ENCODE results near the gene LONP1. TPM values are rescaled to one million over a fixed set of nuclear protein-coding genes. Genes with fewer than 3 reads are reported as not detected.
A peak's percentile ranks its signal among the peaks of the same experiment; 100 is the strongest.
"Not testable (repeated sequence)": the region's sequence is repeated elsewhere in the genome, so short reads cannot be mapped to it uniquely, and the experiment has no call there.

LONP1 gene
- polyA plus RNA-seq, 3 donors, result 40.7 to 67.1 (median 45.2) TPM

DNA sequence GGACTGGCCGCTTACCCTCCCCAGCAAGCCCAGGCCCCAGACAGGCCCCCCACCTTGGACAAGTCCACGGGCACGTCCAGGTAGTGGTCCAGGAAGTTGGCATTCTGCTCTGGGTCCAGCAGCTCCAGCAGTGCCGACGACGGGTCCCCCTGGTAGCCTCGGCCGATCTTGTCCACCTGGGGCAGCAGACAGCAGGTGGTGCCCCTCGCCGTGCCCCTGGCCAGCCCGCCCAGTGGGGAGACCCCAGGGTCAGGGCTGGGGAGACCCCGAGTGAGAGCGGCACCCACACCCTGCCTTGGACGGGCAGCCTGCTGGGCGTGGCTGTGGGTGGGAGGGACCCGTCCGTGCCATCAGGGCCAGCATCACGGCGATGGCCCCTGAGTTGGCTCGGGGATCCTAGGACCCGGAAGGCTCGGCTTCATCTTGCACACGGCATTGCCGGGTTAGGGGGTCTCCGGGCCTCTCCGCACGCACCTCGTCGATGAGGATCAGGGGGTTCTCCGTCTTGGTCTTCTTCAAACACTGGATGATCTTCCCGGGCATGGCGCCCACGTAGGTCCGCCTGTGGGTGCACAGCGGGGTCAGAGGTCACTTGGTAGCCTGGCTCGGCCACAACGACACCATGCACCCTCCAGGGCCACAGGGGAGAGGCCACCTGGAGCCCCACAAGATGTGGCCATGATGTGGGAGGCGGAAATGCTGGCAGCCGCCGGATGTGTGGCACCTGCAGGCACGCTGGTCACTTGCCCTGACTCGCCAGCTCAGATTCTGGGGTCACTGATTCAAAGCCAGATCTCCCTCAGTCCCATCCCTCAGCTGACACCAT lies 23.5 kb downstream of the LONP1 start:
- no peak overlapping the region for H3K27ac ChIP-seq (ENCODE audit: low read depth, low read length)
- 86 to 92% (median 89%) methylated on average over 39 to 42 of the region's 42 CpGs for WGBS, 3 donors

DNA sequence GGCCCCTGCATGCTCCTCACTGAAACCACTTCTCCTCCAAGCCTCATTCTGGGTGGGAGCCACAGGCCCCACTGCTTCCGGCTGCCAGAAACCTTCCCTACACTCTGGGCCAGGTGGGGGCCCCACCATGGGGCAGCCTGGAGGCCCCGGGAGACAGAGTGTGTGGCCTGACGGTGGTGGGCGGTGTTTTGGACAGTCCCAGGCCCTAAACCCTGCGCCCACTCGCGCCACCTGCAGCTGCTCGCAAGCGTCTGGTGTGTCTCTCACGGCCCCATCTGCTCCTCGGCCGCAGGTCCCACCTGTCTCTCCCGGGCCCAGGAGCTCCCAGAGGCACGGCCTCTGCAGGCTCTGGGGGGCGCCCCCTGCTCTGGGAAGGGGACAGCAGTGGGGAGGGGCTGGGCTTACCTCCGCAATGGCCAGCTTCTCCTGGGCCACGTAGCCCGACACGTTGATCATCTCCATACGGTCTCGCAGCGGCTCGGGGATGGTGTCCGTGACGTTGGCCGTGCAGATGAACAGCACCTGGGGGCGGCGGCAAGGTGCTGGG lies 24.2 kb downstream of the LONP1 start:
- no peak overlapping the region for H3K27ac ChIP-seq (ENCODE audit: low read depth, low read length)
- 84 to 86% (median 84%) methylated on average over 25 to 28 of the region's 28 CpGs for WGBS, 3 donors

DNA sequence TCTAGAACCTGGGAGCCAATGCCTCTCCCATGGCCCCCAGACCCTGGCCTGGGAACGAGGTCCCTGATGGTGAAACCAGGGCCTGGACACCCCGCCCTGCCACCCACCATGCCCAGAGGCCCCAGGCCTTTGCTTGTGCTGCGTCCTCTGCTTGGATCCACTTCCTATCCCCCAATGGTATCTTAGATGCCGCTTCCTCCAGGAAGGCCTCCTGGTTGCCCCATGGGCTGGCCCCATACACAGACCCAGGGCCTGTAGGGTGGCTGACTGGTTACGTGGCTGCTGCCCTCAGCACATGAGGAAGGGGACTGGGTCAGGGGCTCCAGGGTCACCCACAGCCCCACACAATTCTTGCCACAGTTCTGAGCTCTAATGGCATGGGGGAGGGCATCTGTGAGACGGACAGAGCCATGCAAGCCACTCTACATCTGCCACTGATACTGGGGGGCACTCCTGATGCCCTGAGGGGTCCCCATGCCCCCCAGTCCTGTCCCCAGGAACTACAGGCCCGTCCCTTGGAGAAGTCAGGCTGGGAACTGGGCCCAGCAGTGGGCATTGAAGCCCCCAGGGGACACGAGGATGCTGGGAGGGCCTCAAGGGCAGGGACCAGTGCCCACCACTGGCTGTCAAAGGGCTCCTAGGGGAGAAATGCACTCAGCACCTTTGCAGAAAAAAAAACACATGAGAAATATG lies 24.8 kb downstream of the LONP1 start:
- 88 to 93% (median 88%) methylated on average over 8 of the region's 8 CpGs for WGBS, 3 donors

DNA sequence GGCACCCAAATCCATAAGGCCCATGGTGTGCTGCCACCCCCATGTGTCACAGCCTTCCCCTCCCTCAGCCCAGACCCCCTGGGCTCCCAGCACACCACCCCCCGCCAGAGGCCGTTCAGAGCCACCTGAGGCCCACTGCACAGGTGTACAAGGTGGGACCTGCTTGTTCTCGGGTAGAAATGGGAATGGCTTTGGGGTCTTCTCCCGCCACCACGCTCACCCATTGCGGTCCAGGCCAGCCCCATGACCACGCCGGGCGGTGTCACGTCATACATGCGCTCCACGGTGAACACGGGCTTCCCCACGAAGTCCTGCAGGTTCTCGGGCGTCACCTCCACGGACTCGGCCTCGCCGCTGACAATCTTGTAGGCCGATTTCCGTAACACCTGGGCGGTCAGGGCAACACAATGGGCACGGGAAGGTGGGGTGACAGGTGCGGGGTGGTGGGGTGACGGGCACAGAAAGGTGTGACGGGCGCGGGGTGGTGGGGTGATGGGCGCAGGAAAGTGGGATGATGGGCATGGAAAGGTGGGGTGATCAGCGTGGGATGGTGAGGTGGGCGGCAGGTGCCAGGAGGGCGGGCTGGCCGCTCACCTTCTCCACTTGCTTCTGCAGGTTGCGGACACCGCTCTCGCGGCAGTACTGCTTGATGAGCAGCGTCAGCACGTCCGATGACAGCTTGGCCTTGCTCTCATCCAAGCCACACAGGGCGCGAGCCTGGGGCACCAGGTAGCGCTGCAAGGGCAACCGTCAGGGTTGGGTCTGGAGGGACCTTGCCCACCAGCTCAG lies 25.6 kb downstream of the LONP1 start:
- H3K27ac ChIP-seq (ENCODE audit: low read depth, low read length), result no peak overlapping the region
- WGBS, 3 donors, result 89 to 94% (median 92%) methylated on average over 43 to 45 of the region's 45 CpGs

More for the DNA sequence above, 24.8 kb downstream of the LONP1 start:
- no peak overlapping the region for H3K27ac ChIP-seq (ENCODE audit: low read depth, low read length)

DNA sequence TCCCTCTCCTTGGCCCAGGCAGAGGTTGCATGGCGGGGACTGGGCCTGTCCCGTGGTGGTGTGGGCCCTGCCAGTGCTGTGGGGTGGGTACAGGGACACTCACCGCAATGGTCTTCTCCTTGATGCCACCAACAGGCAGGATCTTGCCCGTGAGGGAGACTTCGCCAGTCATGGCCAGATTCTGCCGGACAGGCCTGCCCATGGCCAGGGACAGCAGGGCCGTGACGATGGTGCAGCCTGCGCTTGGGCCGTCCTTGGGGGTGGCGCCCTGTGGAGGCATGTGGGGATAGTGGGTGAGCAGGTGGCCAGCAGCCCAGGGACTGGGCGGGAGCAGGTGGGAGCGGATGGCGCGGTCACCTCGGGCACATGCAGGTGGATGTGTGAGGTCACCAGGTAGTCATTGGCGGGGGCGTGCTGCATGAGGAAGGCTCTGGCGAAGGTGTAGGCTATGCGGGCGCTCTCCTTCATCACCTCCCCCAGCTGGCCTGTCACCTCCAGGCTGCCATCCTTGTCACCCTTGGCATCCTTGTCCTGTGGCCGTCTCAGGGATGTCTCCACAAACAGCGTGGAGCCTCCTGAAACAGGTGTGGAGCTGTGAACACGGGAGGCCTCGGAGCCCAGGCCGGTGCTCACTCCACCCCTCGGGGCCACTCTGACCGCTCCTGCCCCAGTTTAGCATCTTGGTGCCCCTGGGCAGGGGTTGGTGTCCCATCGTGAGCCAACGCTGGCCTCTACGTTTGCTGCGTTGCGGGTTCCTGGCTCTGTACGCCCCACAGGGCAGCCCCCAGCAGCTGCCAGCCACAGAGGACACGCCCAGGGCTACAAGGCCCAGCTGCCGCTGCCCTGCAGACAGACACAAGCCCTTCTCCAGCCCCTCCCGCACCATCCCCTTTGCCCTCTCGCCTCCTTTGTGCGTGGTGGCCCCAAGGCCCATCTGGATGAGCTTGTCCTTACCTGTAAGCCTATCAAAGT lies 26.5 kb downstream of the LONP1 start:
- no peak overlapping the region for H3K27ac ChIP-seq (ENCODE audit: low read depth, low read length)
- WGBS, 3 donors, result 85 to 89% (median 86%) methylated on average over 39 of the region's 39 CpGs

DNA sequence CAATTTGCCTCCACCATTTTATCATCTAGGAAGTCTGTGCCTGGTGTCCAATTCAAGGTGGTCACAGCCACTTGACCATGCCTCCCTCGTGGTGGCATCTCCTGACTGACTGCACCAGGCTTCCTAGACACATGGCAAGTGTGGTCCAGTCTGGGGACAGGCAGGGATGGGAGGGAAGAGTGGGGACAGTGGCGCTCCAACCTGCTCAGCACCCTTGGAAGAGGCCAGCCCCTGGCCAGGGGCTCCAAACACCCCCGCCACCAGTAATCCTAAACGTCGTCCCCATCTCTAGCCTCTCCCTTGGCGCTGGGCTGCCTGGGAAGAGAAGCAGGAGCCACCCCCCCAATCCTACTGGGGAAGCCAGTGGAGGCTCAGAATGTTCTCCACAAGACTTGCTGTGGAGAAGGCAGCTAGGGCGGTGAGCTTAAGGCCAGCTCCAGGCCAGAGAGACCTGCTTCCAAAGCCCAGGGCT lies 27.2 kb downstream of the LONP1 start:
- 79 to 83% (median 79%) methylated on average over 7 of the region's 7 CpGs for WGBS, 3 donors
- no peak overlapping the region for H3K27ac ChIP-seq (ENCODE audit: low read depth, low read length)

DNA sequence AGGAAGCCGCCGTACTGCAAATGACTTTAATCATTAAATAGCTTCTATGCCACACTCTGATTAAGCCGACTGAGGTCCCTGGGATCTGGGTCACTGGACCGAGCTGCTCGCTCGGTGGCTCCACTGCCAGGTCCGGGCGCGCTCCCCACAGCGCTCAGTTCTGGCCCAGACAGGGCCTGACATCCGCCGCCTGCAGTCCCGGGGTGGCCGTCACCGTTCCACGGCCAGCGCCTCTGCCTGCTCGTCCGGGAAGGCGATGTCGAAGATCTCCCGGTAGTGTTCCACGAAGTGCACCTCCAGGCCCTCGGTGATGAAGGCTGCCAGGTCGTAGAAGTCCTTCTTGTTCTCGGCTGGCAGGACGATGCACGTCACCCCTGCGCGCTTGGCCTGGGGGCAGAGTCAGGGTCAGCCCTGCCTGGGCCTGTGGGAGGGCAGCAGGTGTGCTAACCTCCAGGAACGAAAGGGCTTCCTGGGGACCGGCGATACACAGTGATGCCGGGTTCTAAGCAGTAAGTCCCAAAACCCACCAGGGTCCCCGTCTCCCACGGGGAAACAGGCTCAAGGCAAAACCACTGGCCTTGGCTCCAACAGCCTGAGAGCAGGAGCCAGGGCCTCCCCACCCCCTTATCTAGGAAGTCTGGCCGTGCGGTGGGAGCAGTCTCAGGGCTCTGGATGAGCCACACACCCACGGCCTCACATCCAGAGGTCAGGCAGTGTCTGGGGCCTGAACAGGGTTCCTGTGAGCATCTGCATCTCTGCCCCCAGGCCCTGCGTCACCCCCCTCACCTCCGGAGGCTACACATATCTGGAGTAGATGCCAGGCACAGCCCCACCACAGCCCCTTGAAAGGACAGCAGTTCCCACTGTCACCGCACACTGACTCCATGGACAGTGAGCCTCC lies 27.9 kb downstream of the LONP1 start:
- WGBS, 3 donors, result 43 to 65% (median 64%) methylated on average over 42 of the region's 42 CpGs
- H3K27ac ChIP-seq (ENCODE audit: low read depth, low read length), result no peak overlapping the region

DNA sequence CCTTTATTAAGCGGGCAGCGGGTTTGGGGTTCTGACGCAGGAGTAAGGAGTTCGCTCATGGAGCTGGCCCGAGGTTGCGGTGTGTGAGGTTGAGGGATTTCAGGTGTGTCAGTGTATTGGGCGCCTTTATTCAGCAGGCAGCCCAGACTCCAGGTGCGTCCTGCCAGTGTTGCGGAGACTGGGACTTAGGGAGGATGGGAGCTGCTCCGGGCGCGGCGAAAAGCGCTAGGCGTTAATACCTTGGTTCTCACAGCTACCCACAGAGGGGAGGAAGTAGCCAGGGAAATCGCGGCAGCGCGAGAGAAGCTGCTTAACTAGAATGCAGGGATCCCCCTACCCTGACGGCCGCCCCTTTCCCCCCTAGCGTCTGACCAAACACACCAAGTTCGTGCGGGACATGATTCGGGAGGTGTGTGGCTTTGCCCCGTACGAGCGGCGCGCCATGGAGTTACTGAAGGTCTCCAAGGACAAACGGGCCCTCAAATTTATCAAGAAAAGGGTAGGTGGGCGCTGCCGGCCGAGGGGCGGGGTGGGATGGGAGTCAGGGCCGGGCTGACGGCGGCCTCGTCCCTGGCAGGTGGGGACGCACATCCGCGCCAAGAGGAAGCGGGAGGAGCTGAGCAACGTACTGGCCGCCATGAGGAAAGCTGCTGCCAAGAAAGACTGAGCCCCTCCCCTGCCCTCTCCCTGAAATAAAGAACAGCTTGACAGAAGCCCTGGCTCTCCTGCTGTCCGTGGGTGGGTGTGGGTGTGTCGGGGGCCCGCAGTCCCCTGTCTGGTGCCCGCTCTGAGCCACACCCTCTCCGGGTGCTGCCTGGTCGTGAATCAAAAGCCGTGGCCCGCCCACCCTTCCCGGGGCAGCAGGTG lies 28.8 kb downstream of the LONP1 start:
- H3K27ac ChIP-seq (ENCODE audit: low read depth, low read length), result peak overlapping the region; percentile 72
- 1 to 4% (median 3%) methylated on average over 53 to 54 of the region's 54 CpGs for WGBS, 3 donors

DNA sequence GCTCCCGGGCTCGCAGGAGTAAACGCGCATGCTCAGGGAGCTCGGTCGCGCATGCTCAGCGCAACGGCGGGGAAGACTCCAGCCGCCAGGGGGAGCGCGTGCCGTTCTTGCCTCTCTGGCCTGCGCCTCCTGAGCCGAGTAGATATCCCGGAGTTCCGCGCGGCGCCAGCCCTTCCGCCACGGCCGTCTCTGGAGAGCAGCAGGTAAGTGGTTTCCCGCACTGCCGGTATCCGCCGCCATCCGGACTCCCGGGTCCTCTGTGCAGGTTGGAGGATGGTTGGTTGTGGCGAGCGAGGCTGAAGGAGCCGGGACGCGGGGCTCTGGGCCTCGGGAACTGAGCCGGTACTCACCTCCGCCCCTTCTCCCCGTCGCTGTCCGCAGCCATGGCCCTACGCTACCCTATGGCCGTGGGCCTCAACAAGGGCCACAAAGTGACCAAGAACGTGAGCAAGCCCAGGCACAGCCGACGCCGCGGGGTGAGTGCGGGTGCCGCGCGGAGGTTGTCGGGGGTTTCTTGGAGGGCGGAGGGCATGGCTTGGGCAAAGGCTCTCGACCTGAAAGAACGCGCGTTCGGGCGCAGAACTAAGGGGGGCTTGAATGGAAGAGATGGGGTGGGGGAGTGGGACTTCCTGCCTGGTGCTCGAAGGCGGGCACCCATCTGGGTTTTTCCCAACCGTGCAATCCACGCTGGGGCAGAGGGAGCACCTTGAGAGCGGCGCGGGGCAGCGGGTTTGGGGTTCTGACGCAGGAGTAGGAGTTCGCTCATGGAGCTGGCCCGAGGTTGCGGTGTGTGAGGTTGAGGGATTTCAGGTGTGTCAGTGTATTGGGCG lies 29.6 kb downstream of the LONP1 start, which contains the start of gene RPL36:
Gene RPL36 (plus strand): TSS at position 171 of the 830 bp plus-strand sequence. CDS start 213 bp downstream, at position 384.
- WGBS, 3 donors, result 1% methylated on average over 69 to 73 of the region's 73 CpGs

DNA sequence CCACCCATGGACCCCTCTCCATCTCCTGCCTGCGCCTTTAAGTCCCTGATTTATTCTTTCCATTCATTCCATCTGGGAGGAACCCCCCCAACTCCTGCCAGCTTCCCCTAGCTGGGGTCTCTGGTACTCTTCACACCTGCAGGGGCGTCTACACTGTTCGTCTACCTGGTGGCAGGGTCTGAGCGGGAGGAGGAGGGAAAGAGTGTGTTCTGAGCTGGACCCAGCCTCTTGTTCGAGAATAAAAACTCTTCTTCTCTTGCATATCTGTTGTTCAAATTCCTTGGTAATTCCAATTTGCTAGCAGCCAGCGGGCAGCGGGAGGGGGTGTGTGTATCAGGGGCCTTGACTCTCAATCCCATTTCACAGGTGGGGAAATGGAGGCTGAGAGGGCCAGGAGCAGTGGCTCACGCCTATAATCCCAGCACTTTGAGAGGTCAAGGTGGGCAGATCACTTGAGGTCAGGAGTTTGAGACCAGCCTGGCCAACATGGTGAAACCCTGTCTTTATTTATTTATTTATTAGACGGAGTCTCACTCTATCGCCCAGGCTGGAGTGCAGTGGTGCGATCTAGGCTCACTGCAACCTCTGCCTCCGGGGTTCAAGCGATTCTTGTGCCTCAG lies 31.6 kb downstream of the LONP1 start:
- WGBS, 3 donors, result 91 to 96% (median 94%) methylated on average over 13 of the region's 13 CpGs
- not testable (repeated sequence) for H3K27ac ChIP-seq (ENCODE audit: low read depth, low read length)

More for the DNA sequence above, 29.6 kb downstream of the LONP1 start, which contains the start of gene RPL36:
- peak within 1 kb of the TSS; percentile 72 for H3K27ac ChIP-seq (ENCODE audit: low read depth, low read length)

DNA sequence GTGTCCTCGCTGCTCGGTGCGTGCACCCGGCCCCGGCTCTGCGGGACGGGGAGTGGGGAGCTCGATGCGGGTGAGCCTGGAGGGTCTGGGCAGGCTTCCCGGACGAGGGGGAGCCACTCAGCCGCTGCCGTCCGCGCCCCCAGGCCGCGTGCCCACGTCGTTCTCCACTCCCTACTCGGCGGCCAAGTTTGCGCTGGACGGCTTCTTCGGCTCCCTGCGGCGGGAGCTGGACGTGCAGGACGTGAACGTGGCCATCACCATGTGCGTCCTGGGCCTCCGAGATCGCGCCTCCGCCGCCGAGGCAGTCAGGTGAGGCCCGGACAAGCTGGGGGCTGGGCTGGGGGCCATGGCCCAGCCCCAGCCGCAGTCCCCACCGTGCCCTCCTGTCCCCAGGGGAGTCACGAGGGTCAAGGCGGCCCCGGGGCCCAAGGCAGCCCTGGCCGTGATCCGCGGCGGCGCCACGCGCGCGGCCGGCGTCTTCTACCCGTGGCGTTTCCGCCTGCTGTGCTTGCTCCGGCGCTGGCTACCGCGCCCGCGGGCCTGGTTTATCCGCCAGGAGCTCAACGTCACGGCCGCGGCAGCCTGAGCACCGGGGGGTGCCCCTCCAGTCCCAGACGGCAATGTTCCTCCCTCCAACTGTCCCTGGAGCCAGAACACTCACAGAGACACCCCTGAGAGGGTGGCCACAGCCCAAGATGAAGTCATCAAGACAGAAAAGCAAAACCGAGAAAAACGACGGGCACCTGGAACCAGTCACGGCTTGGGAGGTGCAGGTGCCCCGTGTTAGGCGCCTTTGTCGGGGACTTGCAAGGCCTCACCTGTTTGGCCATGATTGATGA lies 32.4 kb downstream of the LONP1 start:
- no peak overlapping the region for H3K27ac ChIP-seq (ENCODE audit: low read depth, low read length)
- 49 to 54% (median 52%) methylated on average over 66 to 76 of the region's 76 CpGs for WGBS, 3 donors

DNA sequence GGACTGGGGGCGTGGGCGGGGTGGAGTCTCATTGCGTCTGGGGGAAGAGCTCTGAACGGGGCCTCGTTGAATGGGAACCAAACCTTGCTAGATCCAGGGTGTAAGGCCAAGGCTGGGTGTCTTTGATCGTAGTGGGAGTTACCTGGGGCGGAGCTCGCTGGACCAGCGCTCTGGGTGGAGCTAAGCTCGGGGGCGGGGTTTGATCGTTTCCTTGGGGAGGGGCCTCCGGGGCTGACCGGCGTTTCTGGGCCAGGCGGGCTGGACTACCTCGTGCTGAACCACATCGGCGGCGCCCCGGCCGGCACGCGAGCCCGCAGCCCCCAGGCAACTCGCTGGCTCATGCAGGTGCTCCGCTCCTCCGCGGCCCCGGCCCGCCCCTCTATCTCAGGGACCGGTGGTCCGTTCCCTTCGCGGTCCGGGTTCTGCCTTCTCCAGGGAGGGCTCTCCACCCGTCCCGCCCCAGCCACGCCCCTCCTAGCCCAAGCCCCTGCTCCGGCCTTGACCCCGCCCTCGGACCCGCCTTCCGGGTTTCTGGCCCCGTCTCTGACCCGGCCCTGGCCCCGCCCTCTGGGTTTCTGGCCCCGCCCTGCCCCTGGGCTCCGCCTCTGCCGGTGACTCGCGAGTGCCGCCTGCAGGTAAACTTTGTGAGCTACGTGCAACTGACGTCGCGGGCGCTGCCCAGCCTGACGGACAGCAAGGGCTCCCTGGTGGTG lies 33.1 kb downstream of the LONP1 start:
- WGBS, 3 donors, result 1 to 2% (median 1%) methylated on average over 39 to 59 of the region's 59 CpGs
- no peak overlapping the region for H3K27ac ChIP-seq (ENCODE audit: low read depth, low read length)

DNA sequence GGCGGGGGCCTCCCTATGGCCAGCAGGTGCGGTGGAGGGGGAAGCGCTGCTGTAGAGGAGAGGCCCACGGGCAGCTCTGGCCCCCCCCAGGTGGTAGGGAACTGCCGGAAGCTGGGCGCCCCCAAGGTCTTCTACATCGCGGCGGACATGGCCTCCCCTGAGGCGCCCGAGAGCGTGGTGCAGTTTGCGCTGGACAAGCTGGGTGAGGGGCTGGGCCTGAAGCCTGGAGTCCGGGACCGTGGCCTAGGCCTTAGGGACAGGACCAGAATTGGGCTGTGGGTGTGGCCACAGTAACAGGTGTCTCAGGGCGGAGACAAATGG lies 33.7 kb downstream of the LONP1 start:
- no peak overlapping the region for H3K27ac ChIP-seq (ENCODE audit: low read depth, low read length)
- 17 to 33% (median 23%) methylated on average over 16 of the region's 16 CpGs for WGBS, 3 donors

Measured in adipose tissue (tissue), 3 donors.